SJCRH30 (cell line): ENCODE data around the gene EIF1AD. TPM values are rescaled to one million over a fixed set of nuclear protein-coding genes. Genes with fewer than 3 reads are reported as not detected.

Experiments
- DNase-seq, 2 experiments: peaks; one replicate each; pipeline ENCODE4 v3.0.0-alpha.2; 2015 to 2020
- H3K27ac ChIP-seq: fragments of 250-450 bp; sonication (Bioruptor Pico); 2 replicates; pipeline ENCODE4 v1.5.1; 2020; ENCODE audit warnings: mild to moderate bottlenecking, moderate library complexity
- H3K27me3 ChIP-seq: fragments of 250-450 bp; sonication (Bioruptor Pico); 2 replicates; pipeline ENCODE4 v1.5.1; 2020; ENCODE audit warnings: mild to moderate bottlenecking, moderate library complexity
- H3K36me3 ChIP-seq: fragments of 250-450 bp; sonication (Bioruptor Pico); 2 replicates; pipeline ENCODE4 v1.5.1; 2020; ENCODE audit warnings: mild to moderate bottlenecking, moderate library complexity
- H3K4me1 ChIP-seq: fragments of 250-450 bp; sonication (Bioruptor Pico); 2 replicates; pipeline ENCODE4 v1.5.1; 2020; ENCODE audit warnings: mild to moderate bottlenecking, moderate library complexity
- H3K4me3 ChIP-seq: fragments of 250-450 bp; sonication (Bioruptor Pico); 2 replicates; pipeline ENCODE4 v1.5.1; 2020; ENCODE audit warnings: mild to moderate bottlenecking, moderate library complexity
- H3K9me3 ChIP-seq: fragments of 250-450 bp; sonication (Bioruptor Pico); replicated peaks from 2 replicates; pipeline ENCODE4 v1.5.1; 2020; ENCODE audit warnings: mild to moderate bottlenecking, moderate library complexity
- total RNA-seq: library from RNA; depleted of rRNA; stranded (reverse); fragments of >200 nt; shearing (Covaris generic); gene quantifications from 2 replicates; pipeline ENCODE4 v1.2.3, GENCODE V29; 2014

EIF1AD gene
- total RNA-seq, 1 experiment from 2014 or later, result 55.1 TPM

DNA sequence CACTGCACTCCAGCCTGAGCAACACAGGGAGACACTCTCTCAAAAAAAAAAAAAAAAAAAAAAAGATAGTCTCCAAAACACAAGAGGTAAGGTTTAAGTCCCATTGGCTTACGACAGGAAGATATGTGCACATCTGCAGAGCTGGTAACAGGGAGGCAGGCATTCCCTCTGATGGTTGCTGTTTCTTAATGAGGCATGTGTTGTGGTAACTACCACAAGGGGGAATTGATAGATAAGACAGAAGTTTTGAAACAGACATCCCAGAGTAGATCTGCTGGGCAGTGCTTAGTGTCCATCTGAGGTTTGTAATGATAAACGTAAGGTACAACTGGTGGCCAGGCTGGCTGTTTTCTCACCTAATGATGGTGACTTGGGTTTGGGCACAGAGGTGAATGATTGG lies 4.7 kb downstream of the EIF1AD start:
- no peak for DNase-seq
- Histone ChIP-seq H3K36me3 (peaks cover 27% of the 10 kb centered on the region), H3K27ac (no peak overlapping the region), H3K4me1 (no peaks in the 10 kb centered on the region), H3K4me3 (no peak overlapping the region), H3K9me3 (no peaks in the 10 kb centered on the region), H3K27me3 (no peaks in the 10 kb centered on the region)

DNA sequence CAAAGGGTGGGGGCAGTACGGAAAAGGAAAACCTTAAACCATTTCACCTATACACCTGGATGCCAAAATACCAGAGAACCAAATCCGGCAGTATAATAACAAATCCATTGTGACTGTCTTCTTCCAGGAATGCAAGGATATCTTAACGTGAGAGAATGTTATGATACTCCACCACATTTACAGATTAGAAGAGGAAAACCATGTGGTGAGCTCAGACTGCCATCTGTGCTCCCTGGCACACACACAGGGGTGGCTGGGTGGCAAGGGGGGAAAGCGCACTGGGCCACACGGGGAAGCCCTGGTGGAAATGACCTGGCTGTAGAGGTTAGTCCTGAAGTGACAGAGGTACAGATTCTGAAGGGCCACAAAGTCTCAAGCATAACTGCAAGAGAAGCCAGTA lies 9.9 kb downstream of the EIF1AD start:
- DNase-seq, result no peak

DNA sequence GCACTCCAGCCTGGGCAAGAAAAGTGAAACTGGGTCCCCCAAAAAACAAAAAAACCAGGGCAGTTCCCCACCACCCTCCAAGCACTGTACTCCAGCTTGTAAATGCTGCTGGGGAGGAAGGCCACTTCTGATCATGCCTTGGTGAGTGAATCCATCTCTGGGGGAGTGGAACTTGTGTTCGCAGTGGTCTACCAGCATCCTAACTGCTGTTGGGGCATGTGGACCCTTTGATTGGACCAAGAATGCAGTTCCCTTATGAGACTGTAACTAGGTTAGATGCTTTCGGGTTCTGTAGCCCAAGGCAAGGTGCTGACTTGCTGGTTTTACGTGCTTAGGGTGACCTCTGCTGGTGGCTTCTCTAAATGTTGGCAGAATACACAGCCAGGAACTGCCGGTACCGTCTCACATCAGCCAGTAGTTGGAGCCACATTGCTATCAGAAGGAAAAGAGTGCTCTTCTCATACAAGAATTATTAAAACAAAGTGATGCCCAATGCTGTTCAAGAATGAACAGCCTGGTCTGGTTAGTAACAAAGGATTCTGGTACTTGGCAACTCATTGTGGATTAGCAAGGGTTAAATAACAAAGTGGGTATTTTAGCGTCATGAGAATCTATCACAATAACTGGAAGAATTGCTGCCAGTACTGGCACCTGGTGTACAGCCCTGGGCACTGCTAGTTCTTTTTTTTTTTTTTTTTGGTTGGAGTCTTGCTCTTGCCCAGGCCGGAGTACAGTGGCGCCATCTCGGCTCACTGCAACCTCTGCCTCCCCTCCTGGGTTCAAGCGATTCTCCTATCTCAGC lies 13.0 kb downstream of the EIF1AD start:
- Histone ChIP-seq H3K27ac (no peak overlapping the region), H3K36me3 (no peaks in the 10 kb centered on the region), H3K27me3 (no peaks in the 10 kb centered on the region), H3K4me3 (no peak overlapping the region), H3K9me3 (no peaks in the 10 kb centered on the region), H3K4me1 (no peaks in the 10 kb centered on the region)
- peak; percentile 87 to 96 for DNase-seq

More for the DNA sequence above, 9.9 kb downstream of the EIF1AD start:
- Histone ChIP-seq H3K4me1 (no peaks in the 10 kb centered on the region), H3K36me3 (peaks cover 4% of the 10 kb centered on the region; the same call in 1 of the 2 replicates), H3K27me3 (no peaks in the 10 kb centered on the region), H3K9me3 (no peaks in the 10 kb centered on the region), H3K27ac (no peak overlapping the region), H3K4me3 (no peak overlapping the region)

DNA sequence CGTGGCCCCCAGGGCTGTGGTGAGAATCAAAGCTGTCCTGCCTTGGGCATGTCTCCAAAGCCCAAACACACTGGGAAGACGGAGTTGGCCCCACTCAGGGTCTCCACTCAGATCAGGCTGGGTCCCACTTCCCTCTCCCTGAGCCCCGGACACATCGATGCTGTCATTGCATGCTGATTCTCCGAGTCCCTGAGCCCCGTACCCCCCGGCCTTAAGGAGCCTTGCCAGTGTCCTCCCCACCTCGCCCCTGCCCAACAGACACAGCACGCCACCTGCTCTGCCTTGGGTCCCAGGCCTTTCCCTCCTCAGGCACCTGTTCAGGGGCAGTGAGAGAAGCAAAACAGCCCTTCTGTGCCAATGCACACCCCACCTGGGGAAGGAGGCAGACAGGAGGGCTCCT lies 14.6 kb downstream of the EIF1AD start:
- Histone ChIP-seq H3K4me3 (no peak overlapping the region), H3K4me1 (no peaks in the 10 kb centered on the region), H3K36me3 (no peaks in the 10 kb centered on the region), H3K27me3 (no peaks in the 10 kb centered on the region), H3K9me3 (no peaks in the 10 kb centered on the region), H3K27ac (no peak overlapping the region)
- no peak for DNase-seq

DNA sequence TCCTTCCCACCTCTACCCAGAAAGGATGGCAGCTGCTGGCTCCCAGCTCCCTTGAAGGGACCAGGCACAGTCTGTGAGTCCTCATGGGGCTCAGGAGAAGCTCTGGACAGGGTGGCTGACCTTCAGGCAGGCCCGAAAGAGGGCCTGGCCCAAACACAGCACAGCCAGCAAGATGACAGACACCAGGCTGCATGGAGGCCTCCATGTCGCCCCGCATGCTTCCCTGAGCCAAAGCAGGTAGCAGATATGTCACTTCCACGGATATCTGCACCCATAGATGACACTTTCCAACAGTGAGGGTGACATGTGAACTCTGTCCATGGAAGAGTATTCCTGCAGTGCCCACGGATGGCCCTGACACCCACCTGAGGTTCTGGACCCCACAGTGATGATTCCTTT lies 18.4 kb downstream of the EIF1AD start:
- H3K27ac ChIP-seq, result no peak overlapping the region
- no peak overlapping the region for H3K4me3 ChIP-seq
- no peak for DNase-seq
- no peaks in the 10 kb centered on the region for H3K9me3 ChIP-seq
- H3K36me3 ChIP-seq, result peaks cover 11% of the 10 kb centered on the region; the same call in 1 of the 2 replicates
- no peaks in the 10 kb centered on the region for H3K4me1 ChIP-seq
- H3K27me3 ChIP-seq, result no peaks in the 10 kb centered on the region

DNA sequence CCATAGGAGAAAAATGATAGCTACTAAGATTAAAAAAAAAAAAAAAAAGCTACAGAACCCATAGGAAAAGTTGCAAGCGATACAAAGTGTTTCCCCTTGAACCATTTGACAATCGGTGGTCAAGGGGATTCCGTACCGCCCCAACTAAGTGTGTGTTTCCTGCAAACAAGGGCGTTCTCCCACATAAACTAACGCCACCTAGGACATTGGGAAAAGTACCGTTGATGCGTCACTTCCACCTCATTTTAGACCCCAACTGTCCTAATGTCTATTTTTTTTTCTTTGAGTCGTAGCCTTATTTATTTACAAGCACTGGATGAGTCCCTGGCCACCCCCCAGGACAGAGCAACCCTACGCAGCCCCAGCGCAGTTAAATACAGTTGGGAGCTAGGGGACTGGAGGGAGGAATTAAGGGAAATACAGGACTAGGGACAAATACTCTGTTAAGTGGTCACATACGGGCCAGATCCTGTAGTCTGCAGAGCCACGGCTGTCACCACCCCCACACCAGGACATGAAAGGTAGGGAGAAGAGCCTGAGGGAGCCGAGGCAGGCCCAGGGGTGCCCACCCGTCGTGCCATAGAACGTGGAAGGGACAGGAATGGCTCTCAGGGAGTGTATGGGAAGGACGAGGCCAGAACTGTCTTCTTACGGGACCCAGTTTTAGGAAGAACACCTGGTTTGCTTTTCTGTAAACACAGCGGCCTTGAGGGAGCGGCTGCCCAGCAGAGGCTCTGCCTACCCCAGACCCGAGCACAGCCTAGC lies 19.0 kb downstream of the EIF1AD start:
- H3K9me3 ChIP-seq, result no peaks in the 10 kb centered on the region
- no peaks in the 10 kb centered on the region for H3K4me1 ChIP-seq
- H3K36me3 ChIP-seq, result peaks cover 11% of the 10 kb centered on the region
- no peak overlapping the region for H3K27ac ChIP-seq
- H3K27me3 ChIP-seq, result no peaks in the 10 kb centered on the region
- no peak overlapping the region for H3K4me3 ChIP-seq
- no peak for DNase-seq

DNA sequence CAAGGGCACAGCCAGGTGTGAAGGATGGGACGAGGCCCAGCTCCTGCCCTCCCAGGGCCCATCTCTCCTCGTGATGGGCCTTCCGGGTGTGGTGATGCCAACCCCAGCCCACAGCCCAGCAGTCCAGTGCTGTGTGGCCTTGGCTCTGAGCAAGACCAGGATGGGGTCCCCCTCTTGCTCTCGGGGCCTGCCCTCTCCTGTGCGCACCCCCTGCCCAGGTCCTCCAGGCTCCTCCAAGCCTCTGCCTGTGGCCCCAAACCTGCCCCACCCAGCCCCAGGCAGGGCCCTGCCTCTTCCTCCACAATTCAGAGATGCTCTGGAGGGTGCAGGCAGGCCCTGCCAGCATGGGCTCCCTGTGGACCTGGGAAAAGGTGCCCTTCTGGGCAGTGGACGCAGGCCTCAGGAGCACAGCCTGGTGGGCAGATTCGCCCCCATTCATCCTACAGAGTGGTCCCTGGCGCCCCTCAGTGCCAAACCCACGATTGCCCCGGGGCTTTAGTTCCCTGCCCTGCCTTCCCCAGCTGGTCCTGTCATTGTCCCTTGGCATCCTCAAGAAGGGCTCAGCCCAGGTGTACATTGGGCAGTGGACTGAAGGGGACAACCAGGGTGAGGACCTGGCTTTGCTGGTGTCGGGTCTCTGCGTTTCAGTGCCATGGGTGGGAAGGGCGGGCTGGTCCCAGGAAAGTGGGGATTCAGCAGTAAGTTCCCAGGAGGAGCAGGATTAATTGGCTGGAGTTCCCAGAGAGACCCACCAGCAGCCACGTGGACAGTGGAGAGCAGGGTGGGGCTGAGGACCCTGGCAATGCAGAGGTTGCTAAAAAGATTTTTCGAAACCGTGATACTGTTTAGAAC lies 19.8 kb downstream of the EIF1AD start:
- no peaks in the 10 kb centered on the region for H3K4me1 ChIP-seq
- no peaks in the 10 kb centered on the region for H3K27me3 ChIP-seq
- H3K36me3 ChIP-seq, result peaks cover 11% of the 10 kb centered on the region
- DNase-seq, result no peak
- no peak overlapping the region for H3K27ac ChIP-seq
- H3K4me3 ChIP-seq, result no peak overlapping the region
- H3K9me3 ChIP-seq, result no peaks in the 10 kb centered on the region

DNA sequence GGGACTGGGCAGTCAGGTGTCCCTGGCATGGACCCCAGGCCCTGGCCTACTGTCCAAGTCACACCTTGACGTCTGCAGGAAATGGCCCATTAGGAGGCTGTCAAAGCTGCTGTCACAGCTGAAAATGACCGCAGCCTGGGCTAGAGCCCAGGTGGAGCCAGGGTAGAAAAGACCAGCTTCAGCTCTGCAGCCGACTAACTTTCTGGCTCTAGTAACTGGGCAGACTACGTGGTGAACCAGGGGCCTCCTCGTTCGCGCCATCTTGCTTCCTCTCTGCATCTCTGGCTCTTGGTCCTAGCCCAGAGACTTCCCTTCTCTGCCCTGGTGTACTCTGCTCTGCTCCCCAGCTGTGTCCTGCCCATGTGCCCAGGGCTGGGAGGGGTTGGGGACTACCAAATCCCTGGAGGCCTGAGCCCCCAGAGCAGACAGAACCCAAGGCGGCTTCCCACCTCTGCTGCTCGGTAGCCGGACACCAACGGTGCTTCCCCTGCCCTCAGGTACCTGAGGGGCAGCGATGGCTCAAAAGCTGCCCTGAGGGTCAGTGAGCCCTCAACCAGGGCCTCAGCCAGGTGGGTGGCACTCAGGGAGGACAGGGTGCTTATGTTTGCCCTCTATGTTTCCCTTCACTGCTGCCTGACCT lies 20.7 kb downstream of the EIF1AD start:
- H3K4me1 ChIP-seq, result no peaks in the 10 kb centered on the region
- no peak overlapping the region for H3K4me3 ChIP-seq
- H3K36me3 ChIP-seq, result peaks cover 11% of the 10 kb centered on the region
- no peaks in the 10 kb centered on the region for H3K9me3 ChIP-seq
- DNase-seq, result no peak
- no peaks in the 10 kb centered on the region for H3K27me3 ChIP-seq
- no peak overlapping the region for H3K27ac ChIP-seq

DNA sequence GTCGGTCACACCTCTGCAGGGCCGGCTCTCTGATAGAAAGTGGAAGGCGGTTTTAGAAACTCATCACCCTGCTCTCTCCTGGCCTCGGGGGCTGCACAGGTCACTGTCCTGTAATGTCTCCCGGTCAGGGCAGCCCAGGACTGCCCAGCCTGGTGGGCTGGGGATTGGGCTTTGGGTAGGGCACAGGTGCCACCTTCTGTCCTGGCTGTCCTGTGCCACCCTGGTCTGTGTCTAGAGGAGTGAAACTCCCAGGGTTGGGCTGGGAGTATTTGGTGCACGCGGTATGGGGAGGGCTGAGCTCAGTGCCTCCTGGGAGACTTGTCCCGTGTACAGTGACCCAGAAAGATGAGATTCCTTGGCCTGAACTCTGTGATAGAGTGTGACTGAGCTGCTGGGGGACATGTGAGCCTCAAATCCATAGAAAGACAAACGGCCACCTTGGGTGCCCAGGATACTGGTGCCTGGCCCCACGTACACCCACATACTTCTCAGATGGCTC lies 22.6 kb downstream of the EIF1AD start:
- H3K36me3 ChIP-seq, result peaks cover 11% of the 10 kb centered on the region
- H3K4me1 ChIP-seq, result no peaks in the 10 kb centered on the region
- no peaks in the 10 kb centered on the region for H3K9me3 ChIP-seq
- H3K27me3 ChIP-seq, result no peaks in the 10 kb centered on the region
- no peak for DNase-seq
- no peak overlapping the region for H3K27ac ChIP-seq
- no peak overlapping the region for H3K4me3 ChIP-seq

DNA sequence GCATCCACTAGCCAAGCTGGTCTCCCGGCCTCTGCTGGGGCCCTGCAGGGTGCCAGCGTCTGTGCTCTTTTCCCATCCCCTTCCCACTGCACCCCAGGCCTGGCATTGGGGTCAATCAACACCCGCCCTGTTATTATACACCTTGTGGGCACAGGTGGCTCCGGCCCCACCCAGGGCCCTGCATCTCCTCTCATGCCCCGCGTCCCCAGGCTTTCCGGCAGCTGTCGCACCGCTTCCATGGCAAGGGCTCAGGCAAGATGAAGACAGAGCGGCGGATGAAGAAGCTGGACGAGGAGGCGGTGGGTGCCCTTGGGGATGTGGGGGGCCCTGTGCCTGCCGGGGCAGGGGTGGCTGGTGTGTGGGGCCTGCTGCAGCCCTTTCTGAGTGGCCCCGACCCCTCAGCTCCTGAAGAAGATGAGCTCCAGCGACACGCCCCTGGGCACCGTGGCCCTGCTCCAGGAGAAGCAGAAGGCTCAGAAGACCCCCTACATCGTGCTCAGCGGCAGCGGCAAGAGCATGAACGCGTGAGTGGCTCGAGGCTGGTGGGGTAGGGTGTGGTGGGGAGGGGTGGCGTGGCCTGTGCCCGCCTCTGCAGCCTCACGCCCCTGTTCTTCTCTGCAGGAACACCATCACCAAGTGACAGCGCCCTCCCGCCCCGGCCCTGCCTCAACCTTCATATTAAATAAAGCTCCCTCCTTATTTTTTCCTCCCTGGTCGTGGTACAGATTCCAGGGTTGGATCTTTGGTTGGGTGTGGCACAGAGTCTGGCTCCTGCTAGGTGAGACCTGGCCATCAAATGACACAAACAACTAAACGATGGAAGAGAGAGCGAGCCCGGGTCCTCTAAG lies 23.3 kb downstream of the EIF1AD start:
- no peak for DNase-seq
- Histone ChIP-seq H3K9me3 (no peaks in the 10 kb centered on the region), H3K36me3 (peaks cover 11% of the 10 kb centered on the region), H3K4me3 (no peak overlapping the region), H3K27me3 (no peaks in the 10 kb centered on the region), H3K4me1 (no peaks in the 10 kb centered on the region), H3K27ac (no peak overlapping the region)

DNA sequence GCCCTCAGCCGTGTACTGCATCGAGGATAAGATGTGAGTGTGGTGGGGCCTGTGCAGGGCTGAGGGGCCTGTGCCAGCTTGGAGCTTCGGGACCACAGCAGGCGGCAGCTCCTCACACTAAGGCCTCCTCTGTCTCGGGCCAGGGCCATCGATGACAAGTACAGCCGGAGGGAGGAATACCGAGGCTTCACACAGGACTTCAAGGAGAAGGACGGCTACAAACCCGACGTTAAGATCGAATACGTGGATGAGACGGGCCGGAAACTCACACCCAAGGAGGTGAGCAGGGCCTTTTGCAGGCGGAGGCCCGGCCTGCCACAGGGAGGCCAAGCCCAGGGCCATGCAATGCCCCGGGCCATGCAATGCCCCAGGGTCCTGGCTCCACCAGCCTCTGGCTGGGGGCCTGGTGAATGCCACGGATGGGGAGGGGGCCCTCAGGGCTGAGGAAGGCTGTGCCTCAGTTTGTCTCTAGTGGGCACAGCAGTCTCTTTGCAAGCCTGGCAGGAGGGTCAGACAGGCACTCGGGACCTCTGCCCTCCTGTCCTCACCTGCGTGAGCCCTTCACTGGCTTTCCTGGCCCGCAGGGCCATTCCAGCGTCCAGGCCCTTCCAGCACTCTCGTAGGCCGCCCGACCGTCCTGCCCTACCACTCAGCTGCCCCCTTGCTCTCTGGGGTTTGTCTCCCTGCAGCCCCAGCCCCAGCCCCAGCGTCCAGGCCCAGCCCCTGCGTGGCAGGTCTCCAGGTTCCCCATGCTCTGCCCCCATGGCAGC lies 24.2 kb downstream of the EIF1AD start:
- H3K27ac ChIP-seq, result no peak overlapping the region

DNA sequence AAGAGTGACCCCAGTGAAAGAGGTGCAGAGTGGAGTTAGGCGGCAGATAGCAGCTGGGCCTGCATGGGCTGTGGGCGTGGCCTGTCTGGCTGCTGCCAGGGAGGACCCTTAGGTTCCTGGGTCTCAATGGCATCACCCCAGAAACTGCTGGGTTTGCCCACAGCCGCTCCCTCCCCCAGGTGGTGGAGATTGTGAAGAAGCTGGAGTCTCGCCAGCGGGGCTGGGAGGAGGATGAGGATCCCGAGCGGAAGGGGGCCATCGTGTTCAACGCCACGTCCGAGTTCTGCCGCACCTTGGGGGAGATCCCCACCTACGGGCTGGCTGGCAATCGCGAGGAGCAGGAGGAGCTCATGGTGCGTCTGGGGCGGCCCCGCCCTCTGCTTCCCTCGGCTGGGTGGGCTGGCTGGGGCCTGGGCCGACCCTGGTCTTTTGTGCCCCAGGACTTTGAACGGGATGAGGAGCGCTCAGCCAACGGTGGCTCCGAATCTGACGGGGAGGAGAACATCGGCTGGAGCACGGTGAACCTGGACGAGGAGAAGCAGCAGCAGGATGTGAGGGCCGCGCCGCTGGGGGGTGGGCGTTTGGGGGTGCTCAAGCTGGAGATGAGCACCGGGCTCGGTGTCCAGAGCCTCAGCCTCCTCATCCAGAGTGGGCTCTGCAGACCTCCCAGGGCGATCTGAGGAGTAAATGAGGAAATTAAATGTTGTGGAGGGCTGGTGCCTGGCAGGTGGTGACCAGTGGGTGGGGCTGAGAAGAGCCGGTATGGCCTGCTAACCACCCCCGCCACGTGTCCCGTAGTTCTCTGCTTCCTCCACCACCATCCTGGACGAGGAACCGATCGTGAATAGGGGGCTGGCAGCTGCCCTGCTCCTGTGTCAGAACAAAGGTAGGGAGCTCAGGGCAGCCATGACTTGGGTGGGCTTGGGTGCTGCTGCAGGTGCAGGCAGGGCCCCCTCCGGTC lies 25.5 kb downstream of the EIF1AD start:
- Histone ChIP-seq H3K27ac (no peak overlapping the region), H3K36me3 (peaks cover 16% of the 10 kb centered on the region)
- no peak for DNase-seq

More for the DNA sequence above, 24.2 kb downstream of the EIF1AD start:
- Histone ChIP-seq H3K4me3 (no peak overlapping the region), H3K4me1 (no peaks in the 10 kb centered on the region), H3K36me3 (peaks cover 16% of the 10 kb centered on the region), H3K9me3 (no peaks in the 10 kb centered on the region), H3K27me3 (no peaks in the 10 kb centered on the region)
- DNase-seq, result no peak

More for the DNA sequence above, 25.5 kb downstream of the EIF1AD start:
- no peak overlapping the region for H3K4me3 ChIP-seq
- no peaks in the 10 kb centered on the region for H3K9me3 ChIP-seq
- no peaks in the 10 kb centered on the region for H3K27me3 ChIP-seq
- H3K4me1 ChIP-seq, result no peaks in the 10 kb centered on the region
